ENCODE data around the gene DNASE1L1. TPM values are rescaled to one million over a fixed set of nuclear protein-coding genes. Genes with fewer than 3 reads are reported as not detected.

Gene DNASE1L1
- total RNA-seq, 1 donor from 2014 or later = 20.7 TPM

- DNase-seq (ENCODE audit: low read depth) = no peak
- TF ChIP-seq CTCF (conservative IDR thresholded peaks at IDR 0.05; ENCODE audit: low read depth, low read length) = peak; percentile 58
- H3K4me3 ChIP-seq (ENCODE audit: low read depth, low read length) = peak overlapping the region; percentile 57
Measured at GRCh38 chrX:154373340-154374306, 35.4 kb downstream of the DNASE1L1 start.

GRCh38 chrX:154372612-154373022 lies 36.4 kb downstream of the DNASE1L1 start:
- H3K4me3 ChIP-seq (ENCODE audit: low read depth, low read length) = peak overlapping the region; percentile 55
- no peak for DNase-seq (ENCODE audit: low read depth)
- TF ChIP-seq CTCF (conservative IDR thresholded peaks at IDR 0.05; ENCODE audit: low read depth, low read length) = no peak

GRCh38 chrX:154371789-154372300 lies 37.2 kb downstream of the DNASE1L1 start:
- no peak for DNase-seq (ENCODE audit: low read depth)
- TF ChIP-seq CTCF (conservative IDR thresholded peaks at IDR 0.05; ENCODE audit: low read depth, low read length) = no peak
- peak overlapping the region; percentile 55 for H3K4me3 ChIP-seq (ENCODE audit: low read depth, low read length)

- no peak for TF ChIP-seq CTCF (conservative IDR thresholded peaks at IDR 0.05; ENCODE audit: low read depth, low read length)
- H3K4me3 ChIP-seq (ENCODE audit: low read depth, low read length) = peak overlapping the region; percentile 76
- no peak for DNase-seq (ENCODE audit: low read depth)
Measured at GRCh38 chrX:154371017-154371788, 37.9 kb downstream of the DNASE1L1 start.

GRCh38 chrX:154370300-154371016 lies 38.6 kb downstream of the DNASE1L1 start:
- H3K4me3 ChIP-seq (ENCODE audit: low read depth, low read length) = peak overlapping the region; percentile 76
- DNase-seq (ENCODE audit: low read depth) = no peak
- TF ChIP-seq CTCF (conservative IDR thresholded peaks at IDR 0.05; ENCODE audit: low read depth, low read length) = no peak

Data from epithelial cell of proximal tubule (primary cell).